ENCODE results near the gene AURKAIP1.

- TF ChIP-seq ZNF384 (IDR thresholded peaks at IDR 0.05) = no peak
- no peak for TF ChIP-seq FOXK2 (IDR thresholded peaks at IDR 0.05)
- TF ChIP-seq TARDBP (IDR thresholded peaks at IDR 0.05) = no peak
- TF ChIP-seq ELF4 (IDR thresholded peaks at IDR 0.05) = no peak
- TF ChIP-seq FOXM1 (IDR thresholded peaks at IDR 0.05; ENCODE audit: borderline replicate concordance) = no peak
- no peak for TF ChIP-seq BHLHE40 (IDR thresholded peaks at IDR 0.05; ENCODE audit: borderline replicate concordance)
- TF ChIP-seq L3MBTL2 (conservative IDR thresholded peaks at IDR 0.05) = no peak
- no peak for TF ChIP-seq ARNT (IDR thresholded peaks at IDR 0.05)
- no peak for TF ChIP-seq LEF1 (IDR thresholded peaks at IDR 0.05; ENCODE audit: borderline replicate concordance)
Observed at GRCh38 chr1:1351511-1352427, 23.2 kb downstream of the AURKAIP1 start.

Measured in HEK293T (cell line).